ENCODE measurements around the gene MTCL1. TPM values are rescaled to one million over a fixed set of nuclear protein-coding genes. Genes with fewer than 3 reads are reported as not detected.

MTCL1 gene
- total and polyA plus RNA-seq, 9 of the 15 experiments (the other 6 are each of a cell fraction or from before 2014, with no cell fraction given), result 0.21 to 7.4 (median 3.7) TPM

DNA sequence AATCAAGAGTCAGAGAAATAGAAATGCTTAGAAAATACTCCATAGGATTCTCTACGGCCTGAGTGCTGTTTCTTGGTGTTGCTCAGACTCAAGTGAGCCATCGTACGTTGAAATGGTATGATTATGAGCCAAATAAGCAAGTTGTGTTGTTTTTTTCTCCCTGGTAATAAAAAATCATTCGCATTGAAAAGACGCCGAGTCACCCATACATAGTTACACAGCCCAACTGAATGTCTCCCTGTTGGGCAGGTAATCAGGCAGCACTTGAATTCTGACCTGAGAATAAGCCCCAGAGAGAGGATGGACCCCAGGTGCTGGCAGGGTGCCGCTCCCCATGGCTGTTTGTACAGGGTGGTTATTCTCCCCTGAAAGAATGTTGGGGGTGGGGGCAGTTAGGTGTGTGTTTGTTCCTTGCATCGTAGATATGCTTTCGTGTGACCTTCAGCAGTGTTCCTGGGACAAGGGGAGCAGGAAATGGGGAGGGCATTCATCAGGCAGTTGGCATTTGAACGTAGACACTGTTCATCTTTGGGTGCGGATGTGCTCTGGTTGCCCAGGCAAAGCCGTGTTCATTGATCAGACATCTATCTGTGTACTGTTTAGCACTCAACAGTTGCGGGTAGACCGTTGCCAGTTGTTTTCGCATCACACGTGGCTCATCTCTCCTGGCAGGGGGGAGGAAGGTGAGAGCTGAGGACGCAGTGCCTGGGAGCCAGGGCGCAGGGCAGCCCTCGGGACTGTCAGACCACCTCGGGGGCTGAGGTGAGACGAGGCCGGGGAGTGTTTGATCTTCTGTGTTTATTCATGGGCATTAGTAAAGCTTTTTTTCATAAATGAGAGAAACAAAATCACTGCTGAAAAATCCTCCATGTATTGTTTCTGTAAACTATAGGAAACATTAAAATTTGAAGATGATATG lies 27.3 kb downstream of the MTCL1 start (continued):
- TF ChIP-seq NFE2 (IDR thresholded peaks at IDR 0.05; ENCODE audit: low read depth), result peak; percentile 79
- TF ChIP-seq POLR2A (conservative IDR thresholded peaks at IDR 0.05), result no peak
- TF ChIP-seq ETV5 (CRISPR knock-in tag; IDR thresholded peaks at IDR 0.05; ENCODE audit: low read depth), result no peak
- peak; percentile 67 for TF ChIP-seq C11orf30 (IDR thresholded peaks at IDR 0.05; ENCODE audit: low read depth)
- TF ChIP-seq ZFX (CRISPR knock-in tag; IDR thresholded peaks at IDR 0.05), result no peak
- TF ChIP-seq HLTF (IDR thresholded peaks at IDR 0.05), result no peak
- no peak for TF ChIP-seq GTF2E2 (tag; IDR thresholded peaks at IDR 0.05)
- TF ChIP-seq YY1 (IDR thresholded peaks at IDR 0.05; ENCODE audit: borderline replicate concordance in 1 of 3, control insufficient read depth in 1 of 3, extremely low read depth in 1 of 3, insufficient read depth in 3 of 3, insufficient read length in 1 of 3, insufficient replicate concordance in 2 of 3, low read depth in 1 of 3, low read length in 2 of 3), result no peak
- TF ChIP-seq, protein P1, sequence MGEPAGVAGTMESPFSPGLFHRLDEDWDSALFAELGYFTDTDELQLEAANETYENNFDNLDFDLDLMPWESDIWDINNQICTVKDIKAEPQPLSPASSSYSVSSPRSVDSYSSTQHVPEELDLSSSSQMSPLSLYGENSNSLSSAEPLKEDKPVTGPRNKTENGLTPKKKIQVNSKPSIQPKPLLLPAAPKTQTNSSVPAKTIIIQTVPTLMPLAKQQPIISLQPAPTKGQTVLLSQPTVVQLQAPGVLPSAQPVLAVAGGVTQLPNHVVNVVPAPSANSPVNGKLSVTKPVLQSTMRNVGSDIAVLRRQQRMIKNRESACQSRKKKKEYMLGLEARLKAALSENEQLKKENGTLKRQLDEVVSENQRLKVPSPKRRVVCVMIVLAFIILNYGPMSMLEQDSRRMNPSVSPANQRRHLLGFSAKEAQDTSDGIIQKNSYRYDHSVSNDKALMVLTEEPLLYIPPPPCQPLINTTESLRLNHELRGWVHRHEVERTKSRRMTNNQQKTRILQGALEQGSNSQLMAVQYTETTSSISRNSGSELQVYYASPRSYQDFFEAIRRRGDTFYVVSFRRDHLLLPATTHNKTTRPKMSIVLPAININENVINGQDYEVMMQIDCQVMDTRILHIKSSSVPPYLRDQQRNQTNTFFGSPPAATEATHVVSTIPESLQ (CRISPR knock-in tag; IDR thresholded peaks at IDR 0.05), result no peak
- TF ChIP-seq TBL1XR1 (IDR thresholded peaks at IDR 0.05; ENCODE audit: low read length in 2 of 2), result no peak
- TF ChIP-seq SP2 (IDR thresholded peaks at IDR 0.05; ENCODE audit: extremely low read depth, low read depth, low read length, poor library complexity, severe bottlenecking), result no peak
- no peak for TF ChIP-seq CBFA2T2 (conservative IDR thresholded peaks at IDR 0.05)
- peak; percentile 7; the same call in 1 of the 2 replicates for TF ChIP-seq NFE2L1 (tag; IDR thresholded peaks at IDR 0.05; ENCODE audit: borderline replicate concordance, low read depth)
- TF ChIP-seq, protein P2, sequence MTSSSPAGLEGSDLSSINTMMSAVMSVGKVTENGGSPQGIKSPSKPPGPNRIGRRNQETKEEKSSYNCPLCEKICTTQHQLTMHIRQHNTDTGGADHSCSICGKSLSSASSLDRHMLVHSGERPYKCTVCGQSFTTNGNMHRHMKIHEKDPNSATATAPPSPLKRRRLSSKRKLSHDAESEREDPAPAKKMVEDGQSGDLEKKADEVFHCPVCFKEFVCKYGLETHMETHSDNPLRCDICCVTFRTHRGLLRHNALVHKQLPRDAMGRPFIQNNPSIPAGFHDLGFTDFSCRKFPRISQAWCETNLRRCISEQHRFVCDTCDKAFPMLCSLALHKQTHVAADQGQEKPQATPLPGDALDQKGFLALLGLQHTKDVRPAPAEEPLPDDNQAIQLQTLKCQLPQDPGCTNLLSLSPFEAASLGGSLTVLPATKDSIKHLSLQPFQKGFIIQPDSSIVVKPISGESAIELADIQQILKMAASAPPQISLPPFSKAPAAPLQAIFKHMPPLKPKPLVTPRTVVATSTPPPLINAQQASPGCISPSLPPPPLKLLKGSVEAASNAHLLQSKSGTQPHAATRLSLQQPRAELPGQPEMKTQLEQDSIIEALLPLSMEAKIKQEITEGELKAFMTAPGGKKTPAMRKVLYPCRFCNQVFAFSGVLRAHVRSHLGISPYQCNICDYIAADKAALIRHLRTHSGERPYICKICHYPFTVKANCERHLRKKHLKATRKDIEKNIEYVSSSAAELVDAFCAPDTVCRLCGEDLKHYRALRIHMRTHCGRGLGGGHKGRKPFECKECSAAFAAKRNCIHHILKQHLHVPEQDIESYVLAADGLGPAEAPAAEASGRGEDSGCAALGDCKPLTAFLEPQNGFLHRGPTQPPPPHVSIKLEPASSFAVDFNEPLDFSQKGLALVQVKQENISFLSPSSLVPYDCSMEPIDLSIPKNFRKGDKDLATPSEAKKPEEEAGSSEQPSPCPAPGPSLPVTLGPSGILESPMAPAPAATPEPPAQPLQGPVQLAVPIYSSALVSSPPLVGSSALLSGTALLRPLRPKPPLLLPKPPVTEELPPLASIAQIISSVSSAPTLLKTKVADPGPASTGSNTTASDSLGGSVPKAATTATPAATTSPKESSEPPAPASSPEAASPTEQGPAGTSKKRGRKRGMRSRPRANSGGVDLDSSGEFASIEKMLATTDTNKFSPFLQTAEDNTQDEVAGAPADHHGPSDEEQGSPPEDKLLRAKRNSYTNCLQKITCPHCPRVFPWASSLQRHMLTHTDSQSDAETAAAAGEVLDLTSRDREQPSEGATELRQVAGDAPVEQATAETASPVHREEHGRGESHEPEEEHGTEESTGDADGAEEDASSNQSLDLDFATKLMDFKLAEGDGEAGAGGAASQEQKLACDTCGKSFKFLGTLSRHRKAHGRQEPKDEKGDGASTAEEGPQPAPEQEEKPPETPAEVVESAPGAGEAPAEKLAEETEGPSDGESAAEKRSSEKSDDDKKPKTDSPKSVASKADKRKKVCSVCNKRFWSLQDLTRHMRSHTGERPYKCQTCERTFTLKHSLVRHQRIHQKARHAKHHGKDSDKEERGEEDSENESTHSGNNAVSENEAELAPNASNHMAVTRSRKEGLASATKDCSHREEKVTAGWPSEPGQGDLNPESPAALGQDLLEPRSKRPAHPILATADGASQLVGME (CRISPR knock-in tag; IDR thresholded peaks at IDR 0.05), result no peak
- TF ChIP-seq FOS (IDR thresholded peaks at IDR 0.05; ENCODE audit: extremely low read depth, insufficient read length), result no peak
- TF ChIP-seq TAF15 (IDR thresholded peaks at IDR 0.05; ENCODE audit: low read depth, low read length), result no peak
- no peak for TF ChIP-seq CTBP1 (IDR thresholded peaks at IDR 0.05; ENCODE audit: borderline replicate concordance)
- TF ChIP-seq, protein P3, sequence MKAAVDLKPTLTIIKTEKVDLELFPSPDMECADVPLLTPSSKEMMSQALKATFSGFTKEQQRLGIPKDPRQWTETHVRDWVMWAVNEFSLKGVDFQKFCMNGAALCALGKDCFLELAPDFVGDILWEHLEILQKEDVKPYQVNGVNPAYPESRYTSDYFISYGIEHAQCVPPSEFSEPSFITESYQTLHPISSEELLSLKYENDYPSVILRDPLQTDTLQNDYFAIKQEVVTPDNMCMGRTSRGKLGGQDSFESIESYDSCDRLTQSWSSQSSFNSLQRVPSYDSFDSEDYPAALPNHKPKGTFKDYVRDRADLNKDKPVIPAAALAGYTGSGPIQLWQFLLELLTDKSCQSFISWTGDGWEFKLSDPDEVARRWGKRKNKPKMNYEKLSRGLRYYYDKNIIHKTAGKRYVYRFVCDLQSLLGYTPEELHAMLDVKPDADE (conservative IDR thresholded peaks at IDR 0.05; ENCODE audit: control insufficient read depth, low read depth, low read length), result no peak
- no peak for TF ChIP-seq TEAD2 (tag; IDR thresholded peaks at IDR 0.05)

All from K562 (cell line).